Fibroblast of lung (primary cell): Measurements from ENCODE around the gene MAP3K2. TPM values are rescaled to one million over a fixed set of nuclear protein-coding genes. Genes with fewer than 3 reads are reported as not detected.

Source experiments
- DNase-seq, 2 donors: peaks; one replicate each; pipeline versions ENCODE4 v3.0.0 to v3.0.0-alpha.2; 2010; ENCODE audit warnings: low read depth in 2 of 2
- H2AFZ ChIP-seq: 2 replicates; pipeline ENCODE4 v1.5.1; 2012; ENCODE audit warnings: low read length, control low read depth, inconsistent platforms
- H3K27ac ChIP-seq: 2 replicates; pipeline ENCODE4 v1.5.1; 2011; ENCODE audit warnings: low read length, control low read depth; ENCODE audit not compliant: insufficient read depth
- H3K27me3 ChIP-seq: 2 replicates; pipeline ENCODE4 v1.5.1; 2011; ENCODE audit warnings: mild to moderate bottlenecking, low read length; ENCODE audit not compliant: control insufficient read depth, insufficient read depth
- H3K36me3 ChIP-seq: 2 replicates; pipeline ENCODE4 v1.5.1; 2011; ENCODE audit warnings: low read length; ENCODE audit not compliant: control insufficient read depth, insufficient read depth
- H3K4me1 ChIP-seq: 2 replicates; pipeline ENCODE4 v1.5.1; 2011; ENCODE audit warnings: low read length; ENCODE audit not compliant: control insufficient read depth, insufficient read depth; ENCODE audit errors: extremely low read depth
- H3K4me2 ChIP-seq: 2 replicates; pipeline ENCODE4 v1.5.1; 2011; ENCODE audit warnings: low read length, control low read depth; ENCODE audit not compliant: insufficient read depth; ENCODE audit errors: extremely low read depth
- H3K4me3 ChIP-seq, 4 experiments: fragments of 200-600 bp in 1 of 4; sonication (generic) in 1 of 4; replicated peaks in 1 of 4; 2 replicates each; pipeline ENCODE4 v1.5.1; 2011 to 2016; ENCODE audit warnings: low read length in 4 of 4, low read depth in 3 of 4, mild to moderate bottlenecking in 3 of 4, control low read depth in 2 of 4, inconsistent platforms in 1 of 4, mixed read lengths in 1 of 4; ENCODE audit not compliant: insufficient read depth in 1 of 4; ENCODE audit errors: control extremely low read depth in 1 of 4
- H3K79me2 ChIP-seq: 2 replicates; pipeline ENCODE4 v1.5.1; 2012; ENCODE audit warnings: mild to moderate bottlenecking, low read length, inconsistent platforms; ENCODE audit not compliant: control insufficient read depth, insufficient read depth
- H3K9ac ChIP-seq: 2 replicates; pipeline ENCODE4 v1.5.1; 2011; ENCODE audit warnings: mild to moderate bottlenecking, low read length, control low read depth; ENCODE audit not compliant: insufficient read depth
- H3K9me3 ChIP-seq: 2 replicates; pipeline ENCODE4 v1.5.1; 2012; ENCODE audit warnings: low read depth, low read length; ENCODE audit not compliant: control insufficient read depth, insufficient read depth
- H4K20me1 ChIP-seq: 2 replicates; pipeline ENCODE4 v1.5.1; 2011; ENCODE audit warnings: low read length; ENCODE audit not compliant: control insufficient read depth, insufficient read depth; ENCODE audit errors: extremely low read depth
- CTCF ChIP-seq, 2 donors: IDR thresholded peaks in 1 of 2; conservative IDR thresholded peaks in 1 of 2; 1 replicate in 1 of 2; 2 replicates in 1 of 2; pipeline ENCODE4 v1.5.1; 2011 to 2012; ENCODE audit warnings: low read length in 2 of 2, control low read depth in 1 of 2, inconsistent platforms in 1 of 2, low read depth in 1 of 2, mild to moderate bottlenecking in 1 of 2
- EZH2 ChIP-seq: IDR thresholded peaks from 2 replicates; pipeline ENCODE4 v1.5.1; 2012; ENCODE audit warnings: low read length, control low read depth, mild to moderate bottlenecking; ENCODE audit errors: missing control alignments
- polyA plus RNA-seq, 2 donors: library from polyadenylated mRNA; depleted of rRNA in 1 of 2; stranded (reverse) in 1 of 2; unstranded in 1 of 2; fragments of >200 nt; gene quantifications; 2 replicates each; pipeline ENCODE4 v1.2.1, GENCODE V29; 2011 to 2012; ENCODE audit warnings: missing spikeins in 1 of 2
- total RNA-seq: library from RNA; depleted of rRNA; stranded (reverse); fragments of >200 nt; gene quantifications from 2 replicates; pipeline ENCODE4 v1.2.1, GENCODE V29; 2014

The MAP3K2 gene
- total and polyA plus RNA-seq, 2 donors (not counting 1 experiment from before 2014, with no cell fraction given), result 15.6 to 30.1 TPM

- DNase-seq, result peak; percentile 68 to 77
- H3K9me3 ChIP-seq, result no peaks in the 10 kb centered on the region
- H3K27ac ChIP-seq, result no peak overlapping the region
- H3K4me2 ChIP-seq, result peak overlapping the region; percentile 48
- H3K36me3 ChIP-seq, result no peaks in the 10 kb centered on the region
- no peak overlapping the region for H2AFZ ChIP-seq
- H3K4me1 ChIP-seq, result peaks cover 6% of the 10 kb centered on the region
- peaks cover 3% of the 10 kb centered on the region for H3K27me3 ChIP-seq
- H3K4me3 ChIP-seq, result no peak overlapping the region
- H4K20me1 ChIP-seq, result no peaks in the 10 kb centered on the region
- TF ChIP-seq CTCF (conservative IDR thresholded peaks at IDR 0.05 in 1 of 2, IDR thresholded peaks at IDR 0.05 in 1 of 2; ENCODE audit: low read depth in 1 of 2, low read length in 2 of 2), result no peak
- TF ChIP-seq EZH2, result no peak
- H3K79me2 ChIP-seq, result no peaks in the 10 kb centered on the region
- no peak overlapping the region for H3K9ac ChIP-seq
Measured at GRCh38 chr2:127413782-127414637, 26.2 kb upstream of the MAP3K2 start.

- Histone ChIP-seq H3K27ac (no peak overlapping the region), H3K27me3 (peaks cover 3% of the 10 kb centered on the region), H3K36me3 (no peaks in the 10 kb centered on the region), H3K4me3 (no peak overlapping the region), H3K4me1 (peaks cover 10% of the 10 kb centered on the region), H2AFZ (no peak overlapping the region), H3K9ac (no peak overlapping the region), H3K9me3 (no peaks in the 10 kb centered on the region), H3K79me2 (no peaks in the 10 kb centered on the region), H4K20me1 (no peaks in the 10 kb centered on the region), H3K4me2 (no peak overlapping the region)
- DNase-seq, result no peak
- TF ChIP-seq EZH2 (no peak), CTCF (conservative IDR thresholded peaks at IDR 0.05 in 1 of 2, IDR thresholded peaks at IDR 0.05 in 1 of 2; ENCODE audit: low read depth in 1 of 2, low read length in 2 of 2) (no peak)
Measured at GRCh38 chr2:127413200-127413599, 25.4 kb upstream of the MAP3K2 start.

GRCh38 chr2:127411653-127412369 lies 24.0 kb upstream of the MAP3K2 start:
- H3K9ac ChIP-seq, result no peak overlapping the region
- no peak overlapping the region for H3K4me2 ChIP-seq
- H3K4me3 ChIP-seq, result no peak overlapping the region
- peaks cover 12% of the 10 kb centered on the region for H3K4me1 ChIP-seq
- no peaks in the 10 kb centered on the region for H3K9me3 ChIP-seq
- no peak for DNase-seq
- no peaks in the 10 kb centered on the region for H4K20me1 ChIP-seq
- no peak for TF ChIP-seq CTCF (conservative IDR thresholded peaks at IDR 0.05 in 1 of 2, IDR thresholded peaks at IDR 0.05 in 1 of 2; ENCODE audit: low read depth in 1 of 2, low read length in 2 of 2)
- TF ChIP-seq EZH2, result no peak
- no peaks in the 10 kb centered on the region for H3K79me2 ChIP-seq
- H2AFZ ChIP-seq, result no peak overlapping the region
- no peak overlapping the region for H3K27ac ChIP-seq
- peaks cover 1% of the 10 kb centered on the region for H3K27me3 ChIP-seq
- no peaks in the 10 kb centered on the region for H3K36me3 ChIP-seq
